ENCODE measurements around the gene GAN.
"Not testable (repeated sequence)": the region's sequence is repeated elsewhere in the genome, so short reads cannot be mapped to it uniquely, and the experiment has no call there.

The GAN gene

DNA sequence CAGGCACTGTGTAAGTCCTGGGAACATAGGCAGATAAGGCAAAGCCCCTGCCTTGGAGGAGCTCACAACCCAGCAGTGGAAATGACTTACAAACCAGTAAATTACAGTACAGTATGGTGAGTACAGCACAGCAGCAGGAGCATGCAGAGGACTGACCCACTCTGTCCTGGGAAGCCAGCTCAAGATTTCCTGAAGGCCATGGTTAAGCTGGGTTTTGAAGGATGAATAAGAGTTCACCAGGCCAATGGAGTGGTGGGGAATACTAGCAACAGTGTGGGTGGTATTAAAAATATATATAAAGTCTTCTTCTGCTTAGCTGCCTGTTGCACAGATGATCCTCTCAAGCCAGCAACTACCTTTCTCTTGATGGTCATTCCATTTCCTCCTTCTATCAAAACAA is 3.0 kb upstream of the GAN start:
- no peak for DNase-seq

- DNase-seq, result no peak
These were observed 810 bp upstream of the GAN start for GRCh38 chr16:81313701-81314602.

DNA sequence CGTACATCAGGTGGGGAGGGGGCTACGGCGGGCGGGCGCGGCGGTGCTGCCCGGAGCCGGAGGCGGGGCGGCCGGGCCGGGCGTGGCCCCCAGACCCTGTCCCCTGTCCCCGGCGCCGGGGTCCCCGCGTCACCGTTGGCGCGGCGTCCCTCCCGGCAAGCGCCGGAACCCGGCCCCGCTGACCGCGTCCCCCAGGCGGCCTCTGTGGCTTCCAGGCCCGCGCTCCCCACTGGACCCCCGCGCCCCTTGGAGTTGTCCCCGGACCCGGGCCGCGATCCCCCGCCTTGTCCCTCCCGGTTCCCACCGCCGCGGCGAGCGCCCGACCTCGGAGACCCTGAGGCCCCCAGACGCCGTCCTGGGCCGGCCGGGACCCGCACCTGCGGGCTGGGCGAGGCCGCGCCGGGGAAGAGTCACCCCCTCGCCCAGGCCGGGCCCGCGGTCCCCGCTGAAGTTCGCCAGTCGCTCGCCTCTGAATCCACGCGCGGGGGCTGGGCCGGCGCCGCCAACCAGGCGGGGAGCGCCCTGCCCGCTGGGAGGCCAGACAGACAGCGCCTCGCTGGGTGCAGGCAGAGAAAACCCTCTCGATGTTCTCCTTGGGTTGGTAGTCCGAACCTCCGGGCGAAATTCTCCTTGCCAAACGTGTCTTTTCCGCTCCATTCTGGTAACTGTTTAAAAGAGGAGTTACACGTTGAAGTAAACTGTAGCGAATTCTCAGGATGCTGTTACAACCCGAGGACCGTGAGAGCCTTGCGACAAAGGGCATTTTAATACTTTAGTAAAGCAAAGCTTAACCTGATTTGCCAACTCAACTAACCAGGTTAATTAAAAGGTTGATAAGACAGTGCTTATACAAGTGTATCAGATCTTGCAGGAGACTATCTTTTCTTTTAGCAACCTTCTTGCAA is 761 bp downstream of the GAN start:
- DNase-seq, result no peak

DNA sequence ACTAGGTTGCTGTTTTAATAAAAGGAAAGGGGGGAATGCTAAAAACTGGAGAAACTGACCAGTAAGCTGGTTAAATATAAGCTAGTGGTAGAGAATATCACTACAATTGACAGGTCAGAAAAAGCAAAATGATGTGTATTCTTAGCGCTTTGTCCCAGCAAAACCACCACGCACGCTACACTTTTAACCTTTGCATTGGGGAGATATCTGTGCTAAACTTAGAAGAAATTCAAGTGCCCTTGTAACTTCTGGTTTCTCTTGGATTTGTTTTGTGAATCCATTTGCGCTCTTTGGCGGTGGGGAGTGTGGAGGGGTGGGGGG is 1.4 kb downstream of the GAN start:
- DNase-seq, result no peak

GRCh38 chr16:81318711-81319110 is 3.9 kb downstream of the GAN start:
- DNase-seq, result no peak

GRCh38 chr16:81319221-81319912 is 4.6 kb downstream of the GAN start:
- DNase-seq, result no peak

GRCh38 chr16:81321039-81321438 is 6.3 kb downstream of the GAN start:
- no peak for DNase-seq

- no peak for DNase-seq
These were observed 6.8 kb downstream of the GAN start for GRCh38 chr16:81321536-81321935.

DNA sequence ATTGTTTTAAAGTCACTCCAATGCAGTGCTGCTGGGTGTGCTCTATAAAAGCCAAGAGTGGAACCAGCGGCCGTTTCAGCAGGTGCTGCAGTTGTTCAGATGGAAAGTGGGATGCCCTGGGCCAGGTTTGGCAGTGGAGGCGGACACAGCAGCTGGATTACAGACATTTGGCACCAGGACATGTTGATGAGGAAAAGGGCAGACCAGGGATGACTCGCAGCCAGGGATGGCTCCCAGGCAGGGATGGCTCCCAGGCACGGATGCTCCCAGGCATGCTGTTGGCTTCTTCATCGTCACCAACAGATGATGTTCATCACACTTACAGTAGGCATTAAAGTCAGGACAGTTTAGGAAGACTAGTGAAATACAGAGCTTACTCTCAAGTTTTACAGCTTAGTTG is 10.0 kb downstream of the GAN start:
- DNase-seq, result no peak

- no peak for DNase-seq
These were observed 12.2 kb downstream of the GAN start for GRCh38 chr16:81327011-81327410.

DNA sequence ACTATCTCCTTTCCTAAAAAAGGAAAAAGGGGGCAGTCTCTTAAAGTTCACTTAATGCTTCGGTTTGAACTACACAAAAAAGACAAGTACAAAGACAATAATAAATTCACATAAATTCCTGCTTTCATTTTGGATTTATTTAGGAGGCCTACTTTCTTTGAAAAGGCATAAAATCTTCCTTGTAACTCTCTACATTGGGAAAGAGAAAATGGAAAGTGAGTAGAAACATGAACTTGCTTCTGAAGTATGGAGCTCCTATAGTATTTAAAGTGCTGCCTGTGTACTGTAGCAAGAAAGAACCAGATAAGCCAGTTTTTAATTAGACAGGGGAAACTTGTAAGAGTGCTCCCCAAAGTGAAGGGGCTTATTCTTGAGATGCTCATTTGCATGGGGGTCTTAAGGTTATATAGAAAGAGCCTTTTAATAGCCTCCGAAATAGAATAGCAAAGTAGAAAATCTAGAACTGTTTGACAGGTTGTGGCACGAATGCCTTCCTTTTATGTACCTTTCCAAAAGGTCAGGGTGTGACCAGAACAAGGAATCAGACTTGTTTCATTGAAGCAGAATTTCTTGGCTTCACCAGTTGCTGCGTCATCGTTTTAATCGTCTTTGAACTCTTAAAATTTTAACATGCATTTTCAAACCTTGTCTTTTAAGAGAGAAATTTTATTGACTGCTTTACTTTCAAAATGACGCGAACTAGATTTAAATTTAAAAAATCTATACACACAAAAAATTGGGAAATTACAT is 12.9 kb downstream of the GAN start:
- DNase-seq, result no peak

DNA sequence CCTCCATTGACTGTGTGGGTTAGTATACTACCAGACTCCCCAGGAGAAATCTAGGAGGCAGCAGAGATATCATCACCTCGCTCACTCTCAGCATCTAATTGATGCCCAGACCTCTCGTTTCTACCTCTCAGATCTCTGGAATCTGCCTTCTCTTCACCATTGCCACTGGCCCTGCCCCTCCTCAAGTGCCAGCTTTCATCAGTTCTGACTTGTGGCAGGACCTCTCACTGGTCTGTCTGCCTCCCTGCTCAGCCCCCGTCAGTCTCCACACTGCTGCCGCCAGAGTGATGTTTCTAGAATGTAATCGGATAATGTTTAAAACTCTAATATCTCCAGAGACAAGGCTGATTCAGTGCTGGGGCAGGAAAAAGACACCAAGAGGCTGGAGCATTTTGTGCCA is 15.2 kb downstream of the GAN start:
- DNase-seq, result no peak

DNA sequence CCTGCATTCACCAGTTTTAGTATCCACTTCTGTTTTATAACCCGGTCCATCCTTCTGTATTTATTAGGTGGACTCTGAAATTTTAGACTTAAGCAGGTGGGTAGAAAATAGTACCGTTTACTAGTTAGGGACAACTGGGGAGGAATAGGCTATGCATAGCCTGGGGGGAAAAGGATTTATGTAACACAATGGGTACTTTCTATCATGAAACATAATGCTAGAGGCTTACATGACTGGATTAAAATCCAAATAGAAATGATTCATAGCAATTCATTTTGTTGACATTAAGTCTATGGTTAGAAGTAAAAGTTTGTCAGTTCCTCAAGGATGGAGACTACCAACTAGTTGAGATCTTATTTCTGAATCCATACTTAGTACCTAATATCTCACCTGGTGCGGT is 18.6 kb downstream of the GAN start:
- DNase-seq, result no peak

- DNase-seq, result no peak
These were observed 20.9 kb downstream of the GAN start for GRCh38 chr16:81335669-81336068.

DNA sequence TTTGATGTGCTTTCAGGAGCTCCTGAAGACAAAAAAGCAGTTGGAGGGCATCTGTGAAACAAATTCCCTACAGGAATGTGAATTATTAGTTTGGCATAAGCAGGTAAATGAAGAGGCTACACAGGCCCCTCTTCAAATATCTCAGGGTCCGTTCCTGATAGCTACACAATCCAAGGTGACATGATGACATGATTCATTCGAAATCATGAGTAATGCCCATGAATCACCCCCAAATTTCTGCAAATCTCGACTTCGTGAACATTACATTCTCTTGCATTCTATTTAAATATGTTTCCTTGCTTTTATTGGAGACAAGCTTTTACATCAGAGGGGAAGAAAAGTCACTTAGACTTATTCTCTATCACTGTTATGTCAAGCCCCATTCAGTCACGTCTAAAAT is 22.3 kb downstream of the GAN start:
- no peak for DNase-seq

- not testable (repeated sequence) for DNase-seq
These were observed 30.4 kb downstream of the GAN start for GRCh38 chr16:81345172-81345571.

DNA sequence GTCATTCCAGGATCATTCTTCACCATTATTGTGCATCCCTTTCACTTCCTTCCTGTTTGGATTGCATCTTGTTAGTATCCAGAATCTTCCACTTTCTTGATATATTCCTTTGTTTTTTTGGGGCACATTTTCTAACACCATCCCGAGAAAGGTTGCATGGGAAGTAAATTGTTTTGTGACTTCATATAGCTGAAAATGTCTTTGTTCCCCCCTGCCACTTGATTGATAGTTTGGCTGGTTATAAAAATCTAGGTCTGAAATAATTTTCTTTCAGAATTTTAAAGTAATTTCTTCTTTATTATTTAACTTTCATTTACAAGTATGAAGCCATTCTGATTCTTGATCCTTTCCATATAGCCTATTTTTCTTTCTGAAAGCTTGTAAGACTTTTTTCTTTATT is 32.7 kb downstream of the GAN start:
- DNase-seq, result no peak

- no peak for DNase-seq
These were observed 35.0 kb downstream of the GAN start for GRCh38 chr16:81349608-81350305.

DNA sequence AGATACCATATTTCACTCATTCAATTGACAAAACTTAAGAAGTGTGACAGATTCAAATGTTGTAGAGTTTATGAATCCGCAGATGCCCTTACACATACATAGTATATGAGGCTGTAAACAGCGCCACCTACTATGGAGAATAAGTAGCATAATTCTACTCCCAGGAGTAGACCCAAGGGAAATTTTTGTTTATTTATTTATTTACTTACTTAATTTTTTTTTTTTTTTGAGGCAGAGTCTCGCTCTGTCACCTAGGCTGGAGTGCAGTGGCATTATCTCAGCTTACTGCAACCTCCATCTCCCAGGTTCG is 35.5 kb downstream of the GAN start:
- no peak for DNase-seq

DNA sequence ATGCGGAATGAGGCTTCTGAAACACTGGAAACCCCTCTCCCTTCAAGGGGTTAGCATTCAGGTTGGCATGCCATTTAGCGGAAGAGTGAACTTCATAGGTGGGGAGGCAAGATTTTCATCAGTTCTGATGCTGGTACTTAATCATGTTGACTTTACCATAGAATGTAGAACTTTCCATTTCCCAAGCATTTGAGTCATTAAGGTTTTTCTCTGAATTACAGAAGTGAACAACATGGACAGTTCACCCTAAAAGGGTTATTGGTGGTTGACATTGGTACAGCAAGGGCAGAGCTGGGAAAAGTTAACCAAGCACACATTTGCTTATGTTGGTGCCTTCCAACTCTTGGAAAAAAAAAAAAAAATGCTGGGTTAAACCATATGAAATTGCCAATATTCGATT is 39.1 kb downstream of the GAN start:
- no peak for DNase-seq

DNA sequence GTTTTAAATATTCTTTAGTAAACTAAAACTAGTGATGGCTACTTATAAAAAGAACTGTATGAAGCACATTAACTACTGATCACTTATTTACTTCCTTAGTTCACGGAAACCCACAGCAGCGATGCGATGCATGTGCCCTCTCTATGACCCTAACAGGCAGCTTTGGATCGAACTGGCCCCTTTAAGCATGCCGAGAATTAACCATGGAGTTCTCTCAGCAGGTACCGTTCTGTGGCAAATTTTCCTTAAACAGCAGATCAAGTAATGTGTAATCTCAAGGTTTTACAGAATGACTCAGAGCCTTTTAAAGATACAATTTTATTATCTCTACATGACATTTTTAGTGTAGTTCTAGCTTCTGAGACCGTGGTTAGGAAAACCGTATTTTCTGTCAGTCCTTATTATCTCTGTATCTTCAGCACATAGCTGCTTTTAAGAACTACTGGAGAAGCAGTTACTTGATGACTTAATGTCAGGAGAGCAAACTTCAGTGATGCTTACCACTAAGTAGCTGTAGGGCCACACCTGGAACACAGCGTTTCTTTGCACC is 43.0 kb downstream of the GAN start:
- DNase-seq, result no peak

DNA sequence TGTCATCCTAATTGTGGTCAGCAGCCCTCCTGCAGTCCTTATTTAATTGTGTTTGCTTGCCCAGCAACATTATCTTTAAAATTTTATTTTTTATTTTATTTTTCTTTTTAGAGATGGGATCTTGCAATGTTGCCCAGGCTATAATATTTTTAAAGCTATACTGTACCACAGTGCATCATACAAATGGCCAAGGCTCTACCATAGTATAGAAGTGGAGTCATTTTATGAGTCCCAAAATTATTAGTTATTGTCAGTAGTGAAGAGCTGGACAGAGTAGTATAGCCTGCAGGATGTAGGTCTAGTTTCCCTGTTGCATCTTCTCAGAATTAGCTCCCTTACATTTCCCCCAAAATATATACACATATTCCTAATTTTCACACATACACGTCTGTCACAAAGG is 44.1 kb downstream of the GAN start:
- no peak for DNase-seq

Data from NCI-H2171 (cell line).